GM19372 (cell line): ENCODE results near the gene PATL2.
"Not testable (repeated sequence)": the region's sequence is repeated elsewhere in the genome, so short reads cannot be mapped to it uniquely, and the experiment has no call there.

ENCODE experiments used
- ATAC-seq: cut with Tn5 transposase; IDR thresholded peaks from one replicate; pipeline ENCODE4 v1.9.1; 2021; ENCODE audit warnings: mild to moderate bottlenecking, low read depth, moderate library complexity; ENCODE audit not compliant: unreplicated experiment

Gene PATL2

DNA sequence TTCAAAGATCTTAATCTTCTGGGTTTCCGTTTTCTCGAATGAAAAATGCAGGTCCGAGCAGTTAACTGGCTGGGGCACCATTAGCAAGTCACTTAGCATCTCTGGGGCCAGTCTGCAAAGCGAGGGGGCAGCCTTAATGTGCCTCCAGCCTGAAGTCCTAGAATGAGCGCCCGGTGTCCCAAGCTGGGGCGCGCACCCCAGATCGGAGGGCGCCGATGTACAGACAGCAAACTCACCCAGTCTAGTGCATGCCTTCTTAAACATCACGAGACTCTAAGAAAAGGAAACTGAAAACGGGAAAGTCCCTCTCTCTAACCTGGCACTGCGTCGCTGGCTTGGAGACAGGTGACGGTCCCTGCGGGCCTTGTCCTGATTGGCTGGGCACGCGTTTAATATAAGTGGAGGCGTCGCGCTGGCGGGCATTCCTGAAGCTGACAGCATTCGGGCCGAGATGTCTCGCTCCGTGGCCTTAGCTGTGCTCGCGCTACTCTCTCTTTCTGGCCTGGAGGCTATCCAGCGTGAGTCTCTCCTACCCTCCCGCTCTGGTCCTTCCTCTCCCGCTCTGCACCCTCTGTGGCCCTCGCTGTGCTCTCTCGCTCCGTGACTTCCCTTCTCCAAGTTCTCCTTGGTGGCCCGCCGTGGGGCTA lies at the start of gene PATL2, which contains the start of gene B2M:
Gene PATL2, minus strand, starts transcription at position 228 of the 647 bp plus-strand sequence. CDS start 34,833 bp downstream, outside the sequence.
Gene B2M, plus strand, starts transcription at position 422 of the 647 bp plus-strand sequence. Its CDS starts 30 bp downstream, at position 452.
- peak; percentile 74 for ATAC-seq

- no peak for ATAC-seq
These were observed 42.2 kb upstream of the PATL2 start for GRCh38 chr15:44753345-44753744.

DNA sequence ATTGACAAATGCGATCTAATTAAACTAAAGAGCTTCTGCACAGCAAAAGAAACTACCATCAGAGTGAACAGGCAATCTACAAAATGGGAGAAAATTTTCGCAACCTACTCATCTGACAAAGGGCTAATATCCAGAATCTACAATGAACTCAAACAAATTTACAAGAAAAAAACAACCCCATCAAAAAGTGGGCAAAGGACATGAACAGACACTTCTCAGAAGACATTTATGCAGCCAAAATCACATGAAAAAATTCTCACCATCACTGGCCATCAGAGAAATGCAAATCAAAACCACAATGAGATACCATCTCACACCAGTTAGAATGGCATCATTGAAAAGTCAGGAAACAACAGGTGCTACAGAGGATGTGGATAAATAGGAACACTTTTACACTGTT lies 32.3 kb upstream of the PATL2 start:
- ATAC-seq, result not testable (repeated sequence)

DNA sequence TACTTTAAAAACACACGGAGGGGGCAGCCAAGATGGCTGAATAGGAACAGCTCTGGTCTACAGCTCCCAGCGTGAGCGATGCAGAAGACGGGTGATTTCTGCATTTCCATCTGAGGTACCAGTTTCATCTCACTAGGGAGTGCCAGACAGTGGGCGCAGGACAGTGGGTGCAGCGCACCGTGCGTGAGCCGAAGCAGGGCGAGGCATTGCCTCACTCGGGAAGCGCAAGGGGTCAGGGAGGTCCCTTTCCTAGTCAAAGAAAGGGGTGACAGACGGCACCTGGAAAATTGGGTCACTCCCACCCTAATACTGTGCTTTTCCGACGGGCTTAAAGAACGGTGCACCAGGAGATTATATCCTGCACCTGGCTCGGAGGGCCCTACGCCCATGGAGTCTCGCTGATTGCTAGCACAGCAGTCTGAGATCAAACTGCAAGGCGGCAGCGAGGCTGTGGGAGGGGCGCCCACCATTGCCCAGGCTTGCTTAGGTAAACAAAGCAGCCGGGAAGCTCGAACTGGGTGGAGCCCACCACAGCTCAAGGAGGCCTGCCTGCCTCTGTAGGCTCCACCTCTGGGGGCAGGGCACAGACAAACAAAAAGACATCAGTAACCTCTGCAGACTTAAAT lies 28.2 kb upstream of the PATL2 start:
- not testable (repeated sequence) for ATAC-seq

DNA sequence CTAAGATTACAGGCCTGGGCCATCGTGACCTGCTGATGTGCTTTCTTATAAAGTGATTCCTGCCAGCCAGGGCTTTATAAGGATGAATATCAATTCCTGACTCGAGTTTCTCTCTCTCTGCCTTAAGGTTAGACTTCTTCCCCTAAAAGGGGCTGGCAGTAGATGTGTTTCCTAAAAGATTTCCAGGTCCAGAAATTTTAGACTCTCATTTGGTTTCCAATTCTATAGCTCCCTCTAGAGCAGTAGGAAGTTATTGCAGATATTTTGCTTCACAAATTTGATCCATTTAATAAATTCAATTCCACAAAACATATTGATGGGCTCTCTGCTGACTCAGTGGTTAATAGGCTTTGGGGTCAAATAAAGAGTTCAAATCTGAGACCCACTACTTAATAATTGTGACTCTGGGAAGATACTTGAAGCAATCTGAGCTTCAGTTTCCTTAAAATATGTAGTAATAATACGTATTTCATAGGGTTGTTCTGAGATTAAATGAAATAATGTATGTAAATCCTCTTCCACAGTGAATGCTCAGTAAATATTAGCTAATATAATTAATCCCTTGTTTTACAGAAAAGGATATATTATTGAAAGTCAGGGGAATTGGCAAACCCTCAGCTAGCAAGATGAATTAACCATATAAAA lies 27.3 kb upstream of the PATL2 start:
- ATAC-seq, result no peak

GRCh38 chr15:44736181-44736765 lies 25.1 kb upstream of the PATL2 start, which contains the start of gene TRIM69:
TSS of gene TRIM69 (plus strand) at chr15:44736528. CDS start at chr15:44736705, 177 bp downstream.
- ATAC-seq, result no peak

DNA sequence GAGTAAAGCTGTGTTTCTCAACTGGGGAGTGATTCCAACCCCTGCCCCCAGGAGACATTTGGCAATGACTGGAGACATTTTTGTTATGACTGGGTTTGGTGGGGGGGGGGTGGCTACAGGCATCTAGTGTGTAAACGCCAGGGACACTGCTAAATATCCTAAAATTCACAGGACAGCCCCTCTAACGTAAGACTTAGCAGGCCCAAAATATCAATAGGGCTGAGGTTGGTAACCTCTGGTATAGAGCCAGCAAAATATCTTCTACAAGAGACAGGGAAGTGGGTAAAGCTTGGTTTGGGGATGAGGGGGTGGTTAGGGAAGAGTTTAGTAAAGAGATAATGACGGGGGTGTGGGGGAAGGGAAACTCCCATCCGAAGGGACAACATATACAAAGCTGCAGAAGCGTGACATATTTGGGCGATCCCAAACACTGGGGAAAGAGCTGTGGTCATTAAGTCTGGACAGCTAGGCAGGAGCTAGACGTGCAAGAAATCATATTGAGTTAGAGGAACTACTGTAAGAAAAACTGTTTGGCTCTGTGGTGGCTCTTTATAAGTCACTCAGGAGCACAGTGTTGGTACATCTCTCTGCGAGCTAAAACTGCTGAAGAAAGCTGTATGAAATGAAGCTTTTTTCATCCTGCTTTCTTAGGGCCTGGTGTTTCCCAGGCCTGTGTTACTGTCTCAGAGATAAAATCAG lies 24.5 kb upstream of the PATL2 start:
- ATAC-seq, result no peak

- ATAC-seq, result no peak
These were observed 23.8 kb upstream of the PATL2 start for GRCh38 chr15:44734839-44735481.

GRCh38 chr15:44729408-44730127 lies 18.4 kb upstream of the PATL2 start:
- no peak for ATAC-seq

DNA sequence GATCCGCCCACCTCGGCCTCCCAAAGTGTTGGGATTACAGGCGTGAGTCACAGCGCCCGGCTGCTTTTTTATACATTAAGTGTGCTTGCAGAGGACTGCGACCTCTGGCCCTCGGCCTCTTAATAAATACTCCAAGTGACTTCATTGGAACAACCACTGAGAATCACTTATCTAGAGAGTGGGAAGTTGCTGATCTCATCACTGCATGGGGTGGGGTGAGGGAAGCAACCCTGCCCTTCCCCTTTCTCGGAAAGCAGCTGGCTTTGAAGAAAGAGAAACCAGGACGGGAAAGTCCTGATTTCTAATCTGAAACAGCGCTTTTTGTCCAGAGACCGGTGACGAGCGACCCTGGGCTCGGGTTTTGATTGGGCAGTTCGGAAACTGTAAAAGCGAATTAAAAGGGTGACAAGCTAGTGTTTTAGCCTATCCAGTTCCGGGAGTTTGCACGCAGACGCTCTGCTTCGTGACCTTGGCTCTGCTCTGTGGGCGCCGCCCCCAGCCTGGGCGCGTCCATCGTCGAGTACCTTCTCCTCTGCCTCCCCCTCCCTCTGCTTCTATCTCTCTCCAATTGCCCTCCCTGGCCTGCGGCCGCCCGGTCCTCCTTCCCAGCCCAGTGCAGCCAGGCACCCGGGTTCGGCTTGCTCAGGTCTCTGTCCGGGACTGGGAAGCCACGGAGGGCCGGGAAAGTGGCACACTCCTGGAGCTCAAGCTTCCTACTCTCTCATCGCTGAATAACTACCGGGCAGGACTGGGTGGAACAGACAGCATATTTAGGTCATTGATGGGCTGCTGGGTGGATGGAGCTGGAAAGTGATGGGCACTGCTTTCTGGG lies 17.7 kb upstream of the PATL2 start:
- peak; percentile 75 for ATAC-seq

DNA sequence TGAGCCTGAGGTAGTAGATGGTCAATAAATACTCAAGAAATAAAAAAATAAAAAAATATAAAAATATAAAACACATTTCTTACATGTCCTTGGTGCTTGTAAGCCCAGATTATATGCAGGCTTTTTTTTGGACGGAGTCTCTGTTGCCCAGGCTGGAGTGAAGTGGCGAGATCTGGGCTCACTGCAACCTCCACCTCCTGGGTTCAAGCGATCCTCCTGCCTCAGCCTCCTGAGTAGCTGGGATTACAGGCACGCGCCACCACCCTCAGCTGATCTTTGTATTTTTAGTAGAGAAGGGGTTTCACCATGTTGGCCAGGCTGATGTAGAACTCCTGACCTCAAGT lies 17.1 kb upstream of the PATL2 start:
- ATAC-seq, result not testable (repeated sequence)

- no peak for ATAC-seq
These were observed 16.5 kb upstream of the PATL2 start for GRCh38 chr15:44727485-44728231.

- ATAC-seq, result no peak
These were observed 15.7 kb upstream of the PATL2 start for GRCh38 chr15:44726568-44727484.

GRCh38 chr15:44726136-44726535 lies 15.0 kb upstream of the PATL2 start:
- ATAC-seq, result no peak

- no peak for ATAC-seq
These were observed 10.9 kb upstream of the PATL2 start for GRCh38 chr15:44722011-44722410.

DNA sequence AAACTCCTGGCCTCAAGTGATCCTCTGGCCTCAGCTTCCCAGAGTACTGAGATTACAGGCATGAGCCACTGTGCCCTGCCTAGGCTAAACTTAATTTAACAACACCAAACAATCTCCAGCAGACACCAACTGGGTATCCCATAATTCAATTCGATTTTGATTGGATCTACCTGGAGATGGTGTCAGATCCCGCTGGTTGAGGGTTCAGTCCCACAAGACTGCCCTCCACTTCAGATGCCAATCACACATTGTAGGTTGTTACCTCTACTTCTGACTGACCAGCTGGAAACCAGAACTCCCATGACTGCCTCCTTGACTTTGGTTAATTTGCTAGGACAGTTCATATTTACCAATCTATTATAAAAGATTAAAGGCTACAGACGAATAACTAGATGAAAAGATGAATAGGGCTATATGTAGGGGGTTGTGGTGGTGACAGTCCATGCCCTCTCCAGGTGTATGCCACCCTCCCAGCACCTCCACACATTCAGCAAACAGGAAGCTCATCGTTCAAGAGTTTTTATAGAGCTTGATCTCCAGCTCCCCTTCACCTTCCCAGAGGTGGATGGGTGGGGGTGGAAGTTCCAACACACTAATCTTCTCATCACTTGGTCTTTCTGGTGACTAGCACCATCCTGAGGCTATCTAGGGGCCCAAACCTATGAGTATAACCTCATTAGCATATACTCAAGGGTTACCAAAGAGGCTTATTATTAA lies 9.5 kb upstream of the PATL2 start:
- ATAC-seq, result no peak
